Thoracic aorta (tissue), 2 donors: Measurements from ENCODE around the gene SIRT7. TPM values are rescaled to one million over a fixed set of nuclear protein-coding genes. Genes with fewer than 3 reads are reported as not detected.

Experiments used
- ATAC-seq: fragments of 150-250 bp; one replicate; pipeline ENCODE4 v1.8.0; 2017; ENCODE audit warnings: low read depth; ENCODE audit not compliant: insufficient number of reproducible peaks, low FRiP score
- DNase-seq: peaks from one replicate; pipeline ENCODE4 v3.0.0-alpha.2; 2020; ENCODE audit warnings: low spot score
- H3K27ac ChIP-seq, 2 donors: fragments of 200-600 bp; sonication (generic); 1 replicate in 1 of 2; 2 replicates in 1 of 2; pipeline ENCODE4 v1.5.1; 2016; ENCODE audit warnings: mild to moderate bottlenecking in 2 of 2, moderate library complexity in 2 of 2
- H3K27me3 ChIP-seq: fragments of 200-600 bp; sonication (generic); replicated peaks from 2 replicates; pipeline ENCODE4 v1.6.0; 2016; ENCODE audit warnings: mild to moderate bottlenecking; ENCODE audit not compliant: insufficient read depth
- H3K36me3 ChIP-seq: fragments of 200-600 bp; sonication (generic); one replicate; pipeline ENCODE4 v1.5.1; 2016
- H3K4me1 ChIP-seq, 2 donors: fragments of 200-600 bp; sonication (generic); 1 replicate in 1 of 2; 2 replicates in 1 of 2; pipeline versions ENCODE4 v1.5.1 to v1.6.0; 2016; ENCODE audit warnings: low read depth in 2 of 2, mild to moderate bottlenecking in 1 of 2; ENCODE audit not compliant: control insufficient read depth in 1 of 2
- H3K4me3 ChIP-seq: fragments of 200-600 bp; sonication (generic); 2 replicates; pipeline ENCODE4 v1.5.1; 2016; ENCODE audit warnings: mild to moderate bottlenecking
- H3K9me3 ChIP-seq: fragments of 200-600 bp; sonication (generic); 2 replicates; pipeline ENCODE4 v1.5.1; 2016
- total RNA-seq, 2 donors: library from RNA; depleted of rRNA; stranded (reverse); fragments of >200 nt; gene quantifications; one replicate each; pipeline versions ENCODE4 v1.1.0 to v1.2.3, GENCODE V29; 2016
- TF ChIP-seq, protein P1 (sequence below): fragments of 200-600 bp; sonication (generic); IDR thresholded peaks from one replicate; pipeline ENCODE4 v1.5.1; 2019; ENCODE audit warnings: antibody characterized with exemption

SIRT7 gene
- total RNA-seq, 2 donors from 2014 or later, result 15.8 to 41.3 TPM

DNA sequence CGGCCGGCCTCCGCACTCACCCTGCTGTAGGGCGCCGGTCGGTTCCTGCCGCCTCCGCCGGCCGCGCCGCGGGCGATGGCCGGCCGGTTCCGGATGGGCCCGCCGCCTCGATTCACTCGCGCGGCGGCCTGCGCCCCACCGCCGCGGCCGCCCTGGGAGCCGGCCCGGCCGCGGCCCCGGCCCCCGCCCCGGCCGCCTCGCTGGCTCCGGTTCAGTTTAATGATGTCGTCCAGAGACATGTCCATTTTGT is 26.7 kb downstream of the SIRT7 start:
- Histone ChIP-seq H3K27ac (peak overlapping the region; percentile 73 to 91), H3K36me3 (peaks cover 46% of the 10 kb centered on the region)

DNA sequence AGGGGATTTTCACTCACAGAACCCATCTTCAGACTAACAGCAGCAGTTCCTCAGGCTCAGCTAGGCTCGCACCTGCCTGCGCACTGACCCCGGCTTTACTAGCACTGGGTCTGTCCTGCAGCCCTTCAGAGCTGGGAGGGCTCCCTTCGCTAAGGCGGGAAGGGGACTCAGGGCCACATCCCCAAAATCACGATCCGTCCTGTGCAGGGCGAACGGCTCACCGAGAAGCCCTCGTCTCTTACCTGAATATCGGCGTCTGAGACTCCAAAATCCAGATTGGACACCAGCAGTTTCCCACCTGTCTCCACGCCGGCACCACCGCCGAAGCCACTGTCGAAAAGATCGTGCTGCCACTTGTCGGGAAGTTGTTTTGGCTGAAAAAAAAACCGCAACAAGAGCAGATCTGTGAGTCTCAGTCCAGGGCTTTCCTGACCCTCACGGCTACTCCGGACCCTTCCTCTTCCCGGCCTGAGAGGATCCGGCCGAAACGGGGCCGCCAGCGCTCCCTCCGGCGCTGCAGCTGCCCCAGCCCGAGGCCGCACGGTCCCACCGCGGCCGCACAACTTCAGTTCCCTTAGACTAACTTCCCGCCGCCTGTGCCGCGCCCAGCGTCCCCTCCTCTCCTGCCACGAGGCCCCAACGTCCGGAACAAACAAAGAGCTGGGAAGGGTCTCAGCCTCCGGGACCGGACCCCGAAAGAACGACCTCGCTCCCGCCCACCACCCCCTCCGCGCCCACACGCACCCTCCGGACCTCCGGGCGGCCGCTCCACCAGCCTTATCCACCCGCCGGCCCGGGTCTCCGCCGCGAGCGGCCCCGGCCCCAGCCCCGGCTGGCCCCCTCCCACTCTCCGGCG is 27.3 kb downstream of the SIRT7 start:
- peaks cover 8 to 26% of the 10 kb centered on the region in 2 donors for H3K4me1 ChIP-seq
- TF ChIP-seq, protein P1, sequence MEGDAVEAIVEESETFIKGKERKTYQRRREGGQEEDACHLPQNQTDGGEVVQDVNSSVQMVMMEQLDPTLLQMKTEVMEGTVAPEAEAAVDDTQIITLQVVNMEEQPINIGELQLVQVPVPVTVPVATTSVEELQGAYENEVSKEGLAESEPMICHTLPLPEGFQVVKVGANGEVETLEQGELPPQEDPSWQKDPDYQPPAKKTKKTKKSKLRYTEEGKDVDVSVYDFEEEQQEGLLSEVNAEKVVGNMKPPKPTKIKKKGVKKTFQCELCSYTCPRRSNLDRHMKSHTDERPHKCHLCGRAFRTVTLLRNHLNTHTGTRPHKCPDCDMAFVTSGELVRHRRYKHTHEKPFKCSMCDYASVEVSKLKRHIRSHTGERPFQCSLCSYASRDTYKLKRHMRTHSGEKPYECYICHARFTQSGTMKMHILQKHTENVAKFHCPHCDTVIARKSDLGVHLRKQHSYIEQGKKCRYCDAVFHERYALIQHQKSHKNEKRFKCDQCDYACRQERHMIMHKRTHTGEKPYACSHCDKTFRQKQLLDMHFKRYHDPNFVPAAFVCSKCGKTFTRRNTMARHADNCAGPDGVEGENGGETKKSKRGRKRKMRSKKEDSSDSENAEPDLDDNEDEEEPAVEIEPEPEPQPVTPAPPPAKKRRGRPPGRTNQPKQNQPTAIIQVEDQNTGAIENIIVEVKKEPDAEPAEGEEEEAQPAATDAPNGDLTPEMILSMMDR, result no peak
- H3K36me3 ChIP-seq, result peaks cover 45% of the 10 kb centered on the region
- peak overlapping the region; percentile 73 to 91 for H3K27ac ChIP-seq
- H3K4me3 ChIP-seq, result peak overlapping the region; percentile 97
- no peaks in the 10 kb centered on the region for H3K27me3 ChIP-seq
- no peak for ATAC-seq
- no peaks in the 10 kb centered on the region for H3K9me3 ChIP-seq
- no peak for DNase-seq

More for the DNA sequence above, 26.7 kb downstream of the SIRT7 start:
- Histone ChIP-seq H3K4me1 (peaks cover 8 to 26% of the 10 kb centered on the region in 2 donors), H3K27me3 (no peaks in the 10 kb centered on the region), H3K9me3 (no peaks in the 10 kb centered on the region), H3K4me3 (peak overlapping the region; percentile 97)
- ATAC-seq (no peak), DNase-seq (no peak)
- TF ChIP-seq, protein P1, result no peak

DNA sequence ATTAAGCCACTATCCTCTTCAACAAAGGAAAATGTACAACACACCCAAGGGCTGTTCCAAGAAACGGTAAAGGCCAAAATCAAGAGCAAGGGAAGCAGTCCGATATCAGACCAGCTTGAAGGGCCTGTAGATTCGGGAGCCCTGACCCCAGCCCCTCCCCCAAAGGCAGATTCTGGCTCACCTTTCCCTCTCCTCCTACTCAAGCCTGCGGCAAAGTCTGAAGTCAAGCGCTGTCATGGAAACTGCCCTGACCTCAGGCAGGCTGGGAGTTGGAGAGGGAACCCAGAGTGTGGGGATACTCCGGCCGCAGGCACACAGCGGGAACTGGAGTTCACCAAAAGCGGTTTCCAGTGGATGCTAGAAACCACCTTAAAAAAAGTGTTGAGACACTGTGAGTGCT is 28.4 kb downstream of the SIRT7 start:
- TF ChIP-seq, protein P1, result no peak
- Histone ChIP-seq H3K36me3 (peaks cover 38% of the 10 kb centered on the region), H3K27me3 (no peaks in the 10 kb centered on the region), H3K4me1 (peaks cover 8 to 33% of the 10 kb centered on the region in 2 donors), H3K9me3 (no peaks in the 10 kb centered on the region), H3K27ac (no peak overlapping the region), H3K4me3 (no peak overlapping the region)
- DNase-seq (no peak), ATAC-seq (no peak)

DNA sequence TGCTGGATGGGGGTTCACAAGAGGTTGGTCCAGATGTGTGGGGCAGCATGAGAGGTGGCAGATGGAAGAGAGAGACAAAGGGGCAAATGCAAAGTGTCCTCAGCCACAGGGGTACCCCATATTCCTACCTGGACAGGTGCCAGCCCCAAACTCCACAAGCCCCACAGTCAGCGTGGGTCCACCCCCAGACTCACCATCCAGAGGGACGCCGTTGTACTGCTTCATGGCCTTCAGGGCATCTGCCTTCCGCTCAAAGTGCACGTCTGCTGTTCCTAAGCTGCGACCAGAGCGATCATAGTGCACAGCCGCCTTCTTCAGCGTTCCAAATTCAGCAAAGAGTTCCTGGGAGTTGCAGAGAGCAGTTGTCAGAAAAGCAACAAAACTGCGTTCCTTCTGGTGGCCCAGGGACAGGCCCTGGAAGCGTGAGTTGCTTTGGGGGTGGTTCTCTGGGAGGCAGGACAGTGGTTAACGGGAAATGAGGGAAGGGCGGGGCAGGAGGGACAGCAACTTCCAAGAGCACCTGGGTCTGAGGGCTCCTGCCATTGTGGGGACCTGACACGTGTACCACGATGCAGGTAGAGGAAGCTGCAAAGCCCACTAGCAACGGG is 28.9 kb downstream of the SIRT7 start:
- DNase-seq, result no peak
- peaks cover 38% of the 10 kb centered on the region for H3K36me3 ChIP-seq
- ATAC-seq, result no peak
- TF ChIP-seq, protein P1, result no peak
- peaks cover 8 to 38% of the 10 kb centered on the region in 2 donors for H3K4me1 ChIP-seq
- H3K27me3 ChIP-seq, result no peaks in the 10 kb centered on the region
- no peak overlapping the region for H3K27ac ChIP-seq
- no peaks in the 10 kb centered on the region for H3K9me3 ChIP-seq
- H3K4me3 ChIP-seq, result no peak overlapping the region

DNA sequence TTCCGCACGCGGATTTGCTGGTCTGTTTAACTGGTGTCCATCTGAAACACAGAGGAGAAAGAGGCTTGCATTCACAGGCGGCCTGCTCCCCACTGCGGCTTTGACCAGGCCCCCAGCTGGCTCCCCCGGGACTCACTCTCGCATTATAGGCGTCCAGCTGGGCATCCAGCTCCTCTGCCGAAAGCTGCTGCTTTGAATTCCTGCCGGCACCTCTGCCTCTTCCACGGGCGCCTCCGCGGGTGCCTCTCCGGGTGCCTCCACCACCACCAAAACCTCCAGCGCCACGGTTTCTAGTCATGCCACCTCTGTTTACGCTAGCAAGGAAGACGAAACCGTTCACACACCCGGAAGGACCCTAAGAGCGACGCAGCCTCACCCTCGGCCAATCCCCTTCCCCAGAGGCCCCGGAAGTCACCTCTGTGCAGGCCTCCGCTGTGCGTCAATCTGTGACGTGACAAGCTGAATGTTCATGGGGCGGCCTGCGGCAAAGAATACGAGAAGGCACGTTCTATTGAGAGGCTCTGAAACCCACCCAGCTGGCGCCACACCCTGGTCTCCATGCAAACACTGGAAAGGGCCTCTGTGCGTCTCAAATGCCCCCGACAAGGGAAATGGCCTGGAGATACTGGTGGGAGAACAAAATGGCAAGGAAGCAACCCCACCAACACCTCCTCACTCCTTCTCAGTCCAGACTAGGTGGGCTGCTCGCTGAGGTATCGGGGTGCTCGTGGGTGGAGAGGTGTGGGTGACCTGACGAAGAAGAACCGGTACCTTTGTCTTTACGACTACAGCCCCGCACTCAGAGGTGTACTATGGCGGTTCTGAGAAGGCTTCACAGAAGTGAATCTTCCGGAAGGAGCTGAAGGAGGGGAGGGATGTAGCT is 29.6 kb downstream of the SIRT7 start:
- TF ChIP-seq, protein P1, result no peak
- H3K4me3 ChIP-seq, result no peak overlapping the region
- H3K27me3 ChIP-seq, result no peaks in the 10 kb centered on the region
- H3K9me3 ChIP-seq, result no peaks in the 10 kb centered on the region
- H3K4me1 ChIP-seq, result peaks cover 8 to 38% of the 10 kb centered on the region in 2 donors
- H3K27ac ChIP-seq, result no peak overlapping the region
- DNase-seq (no peak), ATAC-seq (no peak)
- peaks cover 38% of the 10 kb centered on the region for H3K36me3 ChIP-seq
